ENCODE data around the gene NAALADL1. TPM values are rescaled to one million over a fixed set of nuclear protein-coding genes. Genes with fewer than 3 reads are reported as not detected.

NAALADL1 gene
- total and polyA plus RNA-seq, 9 of the 15 experiments (the other 6 are each of a cell fraction or from before 2014, with no cell fraction given) = 0.06 to 0.72 (median 0.22) TPM; not detected in 4

- TF ChIP-seq ZNF318 (IDR thresholded peaks at IDR 0.05; ENCODE audit: borderline replicate concordance in 1 of 2, low read depth in 1 of 2) (no peak), ASH1L (IDR thresholded peaks at IDR 0.05; ENCODE audit: borderline replicate concordance, low read depth, partially characterized antibody) (no peak), E2F3 (CRISPR knock-in tag; IDR thresholded peaks at IDR 0.05) (peak; percentile 82), CREBBP (IDR thresholded peaks at IDR 0.05; ENCODE audit: low read depth, low read length) (no peak), REST (IDR thresholded peaks at IDR 0.05; ENCODE audit: borderline replicate concordance) (peak; percentile 24; the same call in 1 of the 2 replicates), REST (CRISPR knock-in tag; IDR thresholded peaks at IDR 0.05; ENCODE audit: low read depth) (peak; percentile 40; the same call in 1 of the 2 replicates), MBD2 (IDR thresholded peaks at IDR 0.05; ENCODE audit: borderline replicate concordance, low read depth) (no peak), IRF2 (CRISPR knock-in tag; IDR thresholded peaks at IDR 0.05) (0 out of 2 replicates have a peak, but pooled peaks have one; percentile 61)
Observed at GRCh38 chr11:65040847-65041622, 17.3 kb downstream of the NAALADL1 start, which contains the start of gene SAC3D1 (continued).

Measured in K562 (cell line).